Smooth muscle cell (in vitro differentiated cells): ENCODE measurements around the gene TNKS2. TPM values are rescaled to one million over a fixed set of nuclear protein-coding genes. Genes with fewer than 3 reads are reported as not detected.
A peak's percentile ranks its signal among the peaks of the same experiment; 100 is the strongest.
"Not testable (repeated sequence)": the region's sequence is repeated elsewhere in the genome, so short reads cannot be mapped to it uniquely, and the experiment has no call there.

Source experiments
- DNase-seq: peaks from one replicate; lab custom pipeline; 2025; ENCODE audit not compliant: unreplicated experiment; lab: John Stamatoyannopoulos, UW
- H2AFZ ChIP-seq: fragments of 200-600 bp; sonication (generic); 2 replicates; pipeline ENCODE4 v1.6.0; 2016; ENCODE audit warnings: antibody characterized with exemption, low read depth, mild to moderate bottlenecking
- H3F3A ChIP-seq: fragments of 200-600 bp; sonication (generic); 2 replicates; pipeline ENCODE4 v1.6.0; 2017; ENCODE audit warnings: antibody characterized with exemption, low read depth
- H3K27ac ChIP-seq: fragments of 200-600 bp; sonication (generic); 2 replicates; pipeline ENCODE4 v1.5.1; 2016; ENCODE audit warnings: low read depth, mild to moderate bottlenecking
- H3K27me3 ChIP-seq: fragments of 200-600 bp; sonication (generic); 2 replicates; pipeline ENCODE4 v1.6.1; 2016; ENCODE audit warnings: low read depth, mild to moderate bottlenecking
- H3K36me3 ChIP-seq: fragments of 200-600 bp; sonication (generic); 2 replicates; pipeline ENCODE4 v1.5.1; 2016; ENCODE audit warnings: low read depth
- H3K4me1 ChIP-seq: fragments of 200-600 bp; sonication (generic); 2 replicates; pipeline ENCODE4 v1.5.1; 2016; ENCODE audit warnings: low read depth
- H3K4me2 ChIP-seq: fragments of 200-600 bp; sonication (generic); 2 replicates; pipeline ENCODE4 v1.6.0; 2016; ENCODE audit warnings: mild to moderate bottlenecking
- H3K4me3 ChIP-seq: fragments of 200-600 bp; sonication (generic); 2 replicates; pipeline ENCODE4 v1.5.1; 2016; ENCODE audit warnings: mild to moderate bottlenecking
- H3K79me2 ChIP-seq: fragments of 200-600 bp; sonication (generic); 2 replicates; pipeline ENCODE4 v1.6.0; 2016; ENCODE audit warnings: low read depth, mild to moderate bottlenecking
- H3K9ac ChIP-seq: fragments of 200-600 bp; sonication (generic); 2 replicates; pipeline ENCODE4 v1.6.0; 2016; ENCODE audit warnings: low read depth
- H3K9me3 ChIP-seq: fragments of 200-600 bp; sonication (generic); replicated peaks from 2 replicates; pipeline ENCODE4 v1.5.1; 2016; ENCODE audit warnings: low read depth
- H4K20me1 ChIP-seq: fragments of 200-600 bp; sonication (generic); 2 replicates; pipeline ENCODE4 v1.6.0; 2016; ENCODE audit warnings: low read depth
- WGBS: methylation state at CpG from one replicate; pipeline ENCODE4 v1.1.7; 2016; ENCODE audit warnings: low lambda C conversion rate; 5-methylcytosine and 5-hydroxymethylcytosine counted together
- polyA plus RNA-seq: library from polyadenylated mRNA; unstranded; fragments of >200 nt; fragmentation: Nextera tagmentation; extraction: Ambion mirVana; gene quantifications from 2 replicates; pipeline ENCODE4 v1.2.1, GENCODE V29; 2016
- total RNA-seq: library from RNA; depleted of rRNA; stranded (reverse); fragments of >200 nt; gene quantifications from 2 replicates; pipeline ENCODE4 v1.2.3, GENCODE V29; 2014
- TF ChIP-seq, protein P1 (sequence below): fragments of 200-600 bp; sonication (generic); IDR thresholded peaks from 2 replicates; pipeline ENCODE4 v1.5.1; 2017; ENCODE audit warnings: borderline replicate concordance, mild to moderate bottlenecking, antibody characterized with exemption; ENCODE audit not compliant: insufficient read depth, poor library complexity, severe bottlenecking

TNKS2 gene
- total and polyA plus RNA-seq, 2 experiments from 2014 or later, result 12.1 to 45.6 TPM

GRCh38 chr10:91887272-91888076, 89.2 kb downstream of the TNKS2 start:
- Histone ChIP-seq H3K9me3 (no peaks in the 10 kb centered on the region), H3K4me1 (peaks cover 43% of the 10 kb centered on the region), H3K9ac (peak overlapping the region; percentile 33), H3K4me3 (peak overlapping the region; percentile 61), H3K79me2 (no peaks in the 10 kb centered on the region), H3K4me2 (peak overlapping the region; percentile 99), H4K20me1 (no peaks in the 10 kb centered on the region), H2AFZ (peak overlapping the region; percentile 77), H3K27me3 (no peaks in the 10 kb centered on the region), H3K27ac (peak overlapping the region; percentile 11), H3F3A (peaks cover 32% of the 10 kb centered on the region), H3K36me3 (no peaks in the 10 kb centered on the region)
- TF ChIP-seq, protein P1, sequence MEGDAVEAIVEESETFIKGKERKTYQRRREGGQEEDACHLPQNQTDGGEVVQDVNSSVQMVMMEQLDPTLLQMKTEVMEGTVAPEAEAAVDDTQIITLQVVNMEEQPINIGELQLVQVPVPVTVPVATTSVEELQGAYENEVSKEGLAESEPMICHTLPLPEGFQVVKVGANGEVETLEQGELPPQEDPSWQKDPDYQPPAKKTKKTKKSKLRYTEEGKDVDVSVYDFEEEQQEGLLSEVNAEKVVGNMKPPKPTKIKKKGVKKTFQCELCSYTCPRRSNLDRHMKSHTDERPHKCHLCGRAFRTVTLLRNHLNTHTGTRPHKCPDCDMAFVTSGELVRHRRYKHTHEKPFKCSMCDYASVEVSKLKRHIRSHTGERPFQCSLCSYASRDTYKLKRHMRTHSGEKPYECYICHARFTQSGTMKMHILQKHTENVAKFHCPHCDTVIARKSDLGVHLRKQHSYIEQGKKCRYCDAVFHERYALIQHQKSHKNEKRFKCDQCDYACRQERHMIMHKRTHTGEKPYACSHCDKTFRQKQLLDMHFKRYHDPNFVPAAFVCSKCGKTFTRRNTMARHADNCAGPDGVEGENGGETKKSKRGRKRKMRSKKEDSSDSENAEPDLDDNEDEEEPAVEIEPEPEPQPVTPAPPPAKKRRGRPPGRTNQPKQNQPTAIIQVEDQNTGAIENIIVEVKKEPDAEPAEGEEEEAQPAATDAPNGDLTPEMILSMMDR, result no peak
- WGBS, result 3% methylated on average over 46 of the region's 59 CpGs
- DNase-seq, result no peak

- H3K27ac ChIP-seq, result peak overlapping the region; percentile 9
- H4K20me1 ChIP-seq, result no peaks in the 10 kb centered on the region
- no peaks in the 10 kb centered on the region for H3K79me2 ChIP-seq
- DNase-seq, result no peak
- H3K36me3 ChIP-seq, result no peaks in the 10 kb centered on the region
- peaks cover 18% of the 10 kb centered on the region for H3K4me1 ChIP-seq
- H3K9me3 ChIP-seq, result no peaks in the 10 kb centered on the region
- TF ChIP-seq, protein P1, result no peak
- no peak overlapping the region for H3K9ac ChIP-seq
- no peaks in the 10 kb centered on the region for H3K27me3 ChIP-seq
- H3K4me3 ChIP-seq, result no peak overlapping the region
- no peak overlapping the region for H3K4me2 ChIP-seq
- H2AFZ ChIP-seq, result no peak overlapping the region
- peaks cover 13% of the 10 kb centered on the region for H3F3A ChIP-seq
- 96% methylated on average over 1 of the region's 1 CpG for WGBS
Observed at GRCh38 chr10:91891125-91892001, 93.1 kb downstream of the TNKS2 start.

GRCh38 chr10:91893051-91893450, 94.8 kb downstream of the TNKS2 start:
- 100% methylated on average over 2 of the region's 2 CpGs for WGBS
- no peak for DNase-seq
- H3K4me3 ChIP-seq, result no peak overlapping the region
- TF ChIP-seq, protein P1, result no peak
- H3K4me1 ChIP-seq, result peaks cover 15% of the 10 kb centered on the region
- no peak overlapping the region for H3K27ac ChIP-seq
- H3K9ac ChIP-seq, result no peak overlapping the region
- H3F3A ChIP-seq, result peaks cover 8% of the 10 kb centered on the region
- H2AFZ ChIP-seq, result no peak overlapping the region
- H3K4me2 ChIP-seq, result no peak overlapping the region
- no peaks in the 10 kb centered on the region for H4K20me1 ChIP-seq
- H3K36me3 ChIP-seq, result no peaks in the 10 kb centered on the region
- H3K9me3 ChIP-seq, result no peaks in the 10 kb centered on the region
- H3K79me2 ChIP-seq, result no peaks in the 10 kb centered on the region
- H3K27me3 ChIP-seq, result no peaks in the 10 kb centered on the region

DNA sequence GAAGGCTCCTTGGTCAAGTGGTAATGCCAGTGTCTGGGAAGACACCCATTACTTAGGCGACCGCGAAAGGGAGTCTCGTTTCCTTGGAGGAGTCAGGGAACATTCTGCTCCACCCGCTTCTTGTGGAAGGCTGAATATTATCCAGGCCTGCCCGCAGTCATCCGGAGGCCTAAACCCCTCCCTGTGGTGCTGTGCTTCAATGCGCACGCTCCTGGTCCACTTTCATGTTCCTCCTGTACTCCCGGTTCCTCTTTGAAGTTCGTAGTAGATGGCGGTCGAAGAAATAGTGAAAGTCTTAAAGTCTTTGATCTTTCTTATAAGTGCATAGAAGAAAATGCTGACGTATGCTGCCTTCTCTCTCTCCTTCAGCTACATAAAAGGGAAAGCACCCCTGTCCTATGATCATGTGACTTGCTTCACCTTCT, 96.0 kb downstream of the TNKS2 start:
- WGBS, result 97% methylated on average over 14 of the region's 14 CpGs
- not testable (repeated sequence) for H3K4me3 ChIP-seq, H3K9me3 ChIP-seq, H3K27ac ChIP-seq, H3K27me3 ChIP-seq, DNase-seq, H3K4me2 ChIP-seq, H3K9ac ChIP-seq, H4K20me1 ChIP-seq, H3K79me2 ChIP-seq, H3F3A ChIP-seq, H2AFZ ChIP-seq, H3K36me3 ChIP-seq
- peaks cover 13% of the 10 kb centered on the region for H3K4me1 ChIP-seq
